Right lung (tissue), 10 donors: ENCODE results near the gene BAHD1. TPM values are rescaled to one million over a fixed set of nuclear protein-coding genes. Genes with fewer than 3 reads are reported as not detected.

Source experiments
- DNase-seq, 2 donors: peaks; one replicate each; pipeline ENCODE4 v3.0.0-alpha.2; 2013
- long read RNA-seq, 8 donors: transcript quantifications; one replicate each; lab custom pipeline, GENCODE V29; 2026
- polyA plus RNA-seq, 5 donors: library from polyadenylated mRNA; unstranded; fragments of 120-200 nt; gene quantifications; one replicate each; pipeline versions ENCODE4 v1.2.1 to v1.2.3, GENCODE V29; 2013; ENCODE audit warnings: inconsistent platforms in 1 of 5, low replicate concordance in 1 of 5; ENCODE audit not compliant: insufficient read length in 5 of 5, insufficient read depth in 1 of 5

BAHD1 gene
- polyA plus RNA-seq, result 10 to 100 TPM; 10.4 to 16.6 (median 13.5) TPM
- long read RNA-seq, donor 1, partial matches to known transcripts, result 0 of 4 reads
- long read RNA-seq, donor 1, other reads (novel, unspliced or antisense), result 0 of 4 reads
- long read RNA-seq, donor 2, result 0 reads
- long read RNA-seq, donor 3, full-length matches to known transcripts, result 1 of 6 reads
- long read RNA-seq, donor 3, partial matches to known transcripts, result 5 of 6 reads
- long read RNA-seq, donor 3, other reads (novel, unspliced or antisense), result 0 of 6 reads
- long read RNA-seq, donor 4, partial matches to known transcripts, result 0 of 1 reads
- long read RNA-seq, donor 4, other reads (novel, unspliced or antisense), result 0 of 1 reads
- long read RNA-seq, donor 5, partial matches to known transcripts, result 6 of 6 reads
- long read RNA-seq, donor 5, other reads (novel, unspliced or antisense), result 0 of 6 reads
- long read RNA-seq, donor 6, partial matches to known transcripts, result 0 of 1 reads
- long read RNA-seq, donor 6, other reads (novel, unspliced or antisense), result 0 of 1 reads
- long read RNA-seq, donor 7, partial matches to known transcripts, result 14 of 15 reads
- long read RNA-seq, donor 7, other reads (novel, unspliced or antisense), result 0 of 15 reads
- long read RNA-seq, donor 8, result 0 reads

DNA sequence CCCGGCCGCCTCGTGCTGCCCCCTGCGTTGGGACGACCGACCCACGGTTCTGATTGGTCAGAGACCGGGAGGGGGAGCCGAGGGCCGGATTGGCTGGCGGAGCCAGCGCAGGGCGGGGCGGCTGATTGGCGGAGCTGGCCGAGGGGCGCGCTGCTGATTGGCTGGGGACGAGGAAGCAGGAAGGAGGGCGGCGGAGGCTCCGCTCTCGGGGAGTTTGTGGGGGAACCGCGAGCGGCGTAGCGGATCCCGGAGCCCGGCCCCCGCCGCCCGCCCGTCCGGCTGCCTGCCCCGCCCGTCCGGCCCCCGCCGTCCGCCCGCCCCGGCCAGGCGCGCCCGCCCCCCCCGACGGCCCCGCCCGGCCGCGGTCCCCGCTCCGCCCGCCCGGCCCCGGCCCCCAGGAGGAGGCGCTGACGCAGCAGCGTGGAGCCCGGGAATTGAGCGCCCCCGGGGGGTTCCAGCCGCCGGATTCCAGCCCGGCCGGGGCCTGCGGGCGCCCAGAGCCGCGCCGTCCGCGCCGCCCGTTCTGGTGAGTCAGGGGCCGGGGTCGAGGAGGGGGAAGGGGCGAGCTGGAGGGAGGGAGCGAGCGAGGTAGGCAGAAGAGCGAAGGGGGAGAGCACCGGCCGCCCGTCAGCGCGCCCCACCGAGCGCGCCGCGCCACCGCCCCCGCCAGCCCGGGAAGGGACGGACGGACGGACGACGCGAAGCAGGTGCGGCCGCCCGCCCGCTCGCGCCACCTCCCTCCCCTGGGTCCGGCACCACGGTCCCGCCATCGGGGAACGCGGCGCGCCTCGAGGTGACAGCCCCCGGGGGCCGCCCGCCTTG is at the start of gene BAHD1:
BAHD1 (plus strand) TSS at position 211 of the 822 bp plus-strand sequence. CDS start 17,512 bp downstream, outside the sequence.
- peak; percentile 91 to 92 for DNase-seq

DNA sequence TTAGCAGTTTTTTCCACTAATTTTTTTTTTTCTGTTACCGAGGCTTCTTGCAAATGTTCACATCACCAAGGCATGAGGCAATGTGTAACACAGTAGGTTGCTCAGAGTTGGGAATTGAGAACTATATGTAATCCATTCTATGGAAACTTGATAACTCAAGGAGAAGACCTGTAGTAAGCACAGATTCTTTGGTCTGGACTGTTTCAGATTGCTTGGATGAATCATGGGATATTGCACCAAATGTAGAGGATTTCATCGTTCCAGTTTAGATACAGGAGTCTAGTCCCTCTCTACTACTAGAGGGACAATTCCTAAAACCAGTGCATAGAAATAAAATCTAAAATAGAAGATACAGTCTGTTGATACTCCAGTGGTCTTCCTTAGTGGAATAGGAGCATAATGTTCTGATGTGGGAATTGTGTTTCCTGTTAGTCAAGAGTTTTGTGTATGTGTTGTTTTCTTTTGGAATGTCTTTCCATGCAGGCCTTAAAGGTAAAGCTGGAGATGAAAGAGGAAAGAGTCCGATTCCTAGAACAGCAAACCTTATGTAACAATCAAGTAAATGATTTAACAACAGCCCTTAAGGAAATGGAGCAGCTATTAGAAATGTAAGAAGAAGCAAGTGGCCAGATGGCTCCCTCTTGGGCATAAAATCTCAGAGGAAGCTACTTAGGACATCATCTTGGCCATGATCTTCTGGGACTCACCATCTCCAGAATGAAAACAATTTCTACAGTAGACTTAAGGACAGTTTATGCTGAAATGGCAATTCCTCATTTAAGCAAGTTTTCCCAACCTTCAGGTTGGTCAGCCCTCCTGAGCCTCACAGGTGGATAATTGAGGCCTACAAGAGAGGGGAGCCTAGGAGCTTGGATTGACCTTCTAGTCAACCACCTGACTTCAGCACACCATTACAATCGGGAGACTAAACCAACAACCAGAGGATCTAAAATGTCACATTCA is 47.5 kb upstream of the BAHD1 start:
- no peak for DNase-seq

DNA sequence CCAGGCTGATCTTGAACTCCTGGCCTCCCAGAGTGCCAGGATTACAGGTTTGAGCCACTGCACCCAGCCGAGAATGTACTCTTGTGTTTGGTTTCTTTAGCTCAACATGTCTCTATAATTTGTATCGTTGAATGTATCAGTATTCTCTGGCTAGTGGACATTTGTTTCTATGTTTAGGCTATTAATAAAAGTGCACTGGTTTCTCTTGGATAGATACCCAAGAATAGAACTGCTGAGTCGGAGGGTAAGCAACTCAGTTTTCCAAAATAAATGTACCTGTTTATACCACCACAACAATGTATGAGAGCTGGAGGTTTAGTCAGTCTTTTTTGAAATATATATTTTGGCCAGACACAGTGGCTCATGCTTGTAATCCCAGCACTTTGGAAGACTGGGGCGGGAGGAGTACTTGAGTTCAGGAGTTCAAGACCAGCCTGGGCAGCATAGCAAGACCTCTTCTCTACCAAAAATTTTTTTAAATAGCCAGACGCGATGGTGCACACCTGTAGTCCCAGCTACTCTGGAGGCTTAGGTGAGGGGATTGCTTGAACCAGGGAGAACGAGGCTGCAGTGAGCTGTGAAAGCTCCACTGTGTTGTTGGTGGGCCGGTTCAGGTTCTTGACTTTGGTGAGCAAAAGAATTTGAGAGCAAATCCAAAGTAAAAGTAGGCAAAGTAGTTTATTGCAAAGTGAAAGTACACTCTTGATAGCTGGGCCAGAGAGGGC is 42.9 kb upstream of the BAHD1 start:
- DNase-seq, result no peak

DNA sequence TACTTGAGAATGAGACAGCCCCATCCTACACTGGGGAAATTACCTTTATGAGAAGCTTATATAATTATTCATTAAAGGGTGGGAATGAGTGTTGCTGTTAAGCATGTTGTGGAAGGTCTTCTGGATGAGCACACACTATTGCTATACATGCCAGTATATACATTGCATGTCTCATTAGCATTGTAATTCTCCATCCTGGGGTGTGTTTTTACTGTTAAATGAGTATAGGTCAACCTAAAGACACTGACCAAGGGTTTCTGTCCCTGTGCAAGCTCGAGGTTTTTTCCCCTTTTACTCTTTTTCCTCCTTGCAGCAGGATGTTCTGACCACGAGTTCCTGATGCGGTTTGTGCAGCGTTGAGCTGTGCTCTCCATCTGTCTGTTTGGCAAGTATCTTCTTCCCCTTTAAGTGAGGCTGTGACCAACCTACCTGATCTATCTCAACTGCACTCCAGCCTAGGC is 42.3 kb upstream of the BAHD1 start:
- DNase-seq, result no peak

DNA sequence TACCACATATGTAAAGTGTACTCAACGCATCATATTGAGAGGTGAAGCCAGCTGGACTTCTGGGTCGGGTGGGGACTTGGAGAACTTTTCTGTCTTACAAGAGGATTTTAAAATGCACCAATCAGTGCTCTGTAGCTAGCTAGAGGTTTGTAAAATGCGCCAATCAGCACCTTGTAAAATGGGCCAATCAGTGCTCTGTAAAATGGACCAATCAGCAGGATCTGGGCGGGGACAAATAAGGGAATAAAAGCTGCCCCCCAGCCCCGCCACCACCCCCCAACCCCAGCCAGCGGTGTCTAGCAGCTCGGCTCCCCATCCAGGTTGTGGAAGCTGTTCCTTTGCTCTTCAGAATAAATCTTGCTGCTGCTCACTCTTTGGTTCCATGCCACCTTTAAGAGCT is 41.4 kb upstream of the BAHD1 start:
- no peak for DNase-seq

DNA sequence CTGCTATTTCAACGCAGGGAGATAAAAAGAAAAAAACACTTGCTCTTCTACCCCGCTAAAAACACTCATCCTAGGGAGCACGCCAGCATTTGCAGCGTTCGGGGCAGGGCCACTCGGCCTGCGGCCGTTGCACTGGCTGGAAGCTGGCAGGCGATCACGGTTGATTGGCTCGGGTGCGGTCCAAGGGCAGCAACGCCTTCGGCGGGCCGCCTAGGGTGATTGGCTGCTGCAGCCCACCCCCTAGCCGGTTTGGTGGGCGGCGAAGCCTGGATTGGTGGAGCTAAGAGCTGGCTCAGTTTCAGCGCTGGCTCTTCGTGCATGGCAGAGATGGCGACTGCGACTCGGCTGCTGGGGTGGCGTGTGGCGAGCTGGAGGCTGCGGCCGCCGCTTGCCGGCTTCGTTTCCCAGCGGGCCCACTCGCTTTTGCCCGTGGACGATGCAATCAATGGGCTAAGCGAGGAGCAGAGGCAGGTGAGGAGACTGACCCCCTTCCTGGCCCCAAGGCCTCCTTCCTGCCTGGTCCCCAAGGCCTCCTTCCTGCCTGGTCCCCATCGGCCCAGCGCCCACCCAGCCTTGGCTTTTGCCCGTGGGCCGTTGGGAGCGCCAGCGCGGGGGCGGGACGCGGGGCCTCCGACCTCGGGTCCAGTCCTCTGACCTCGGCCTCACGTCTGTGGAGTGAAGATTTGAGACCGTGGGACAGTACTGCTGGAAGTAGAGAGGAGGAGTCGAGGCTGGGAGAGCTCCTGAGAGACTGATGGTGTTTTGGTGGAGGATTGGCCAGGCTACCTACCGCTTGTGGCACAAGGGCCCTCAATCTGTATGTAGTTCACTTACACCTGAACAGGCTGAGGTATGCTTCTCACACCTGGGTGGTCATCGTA is 35.0 kb upstream of the BAHD1 start, which contains the start of gene IVD:
IVD (plus strand) TSS at position 295 of the 881 bp plus-strand sequence; CDS start at position 328, 33 bp downstream.
- peak; percentile 93 to 94 for DNase-seq

DNA sequence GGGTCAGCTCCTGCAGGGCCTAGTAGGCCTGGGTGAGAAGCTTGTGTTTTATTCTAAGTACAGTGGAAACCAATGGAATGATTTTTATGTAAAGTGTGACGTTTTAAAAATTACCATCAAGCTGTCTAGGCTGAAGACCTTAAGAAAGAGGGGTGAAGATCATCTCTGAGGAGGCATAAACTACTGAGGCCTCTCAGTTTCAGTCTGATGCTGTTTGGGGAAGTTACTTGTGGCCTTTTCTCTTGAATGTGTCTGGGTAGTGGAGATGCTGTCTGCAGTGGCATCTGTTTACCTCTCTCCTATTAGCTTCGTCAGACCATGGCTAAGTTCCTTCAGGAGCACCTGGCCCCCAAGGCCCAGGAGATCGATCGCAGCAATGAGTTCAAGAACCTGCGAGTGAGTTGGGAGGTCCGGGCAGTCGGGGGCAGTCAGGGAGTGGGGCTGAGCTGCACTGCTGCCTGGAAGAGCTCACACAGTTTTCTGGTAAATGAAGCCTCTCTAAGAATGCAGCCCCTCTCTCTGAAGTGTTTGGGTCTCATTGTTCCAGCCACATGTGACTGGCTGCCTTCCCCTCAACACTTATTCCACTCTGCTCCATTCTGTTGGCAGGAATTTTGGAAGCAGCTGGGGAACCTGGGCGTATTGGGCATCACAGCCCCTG is 33.3 kb upstream of the BAHD1 start:
- DNase-seq, result no peak

DNA sequence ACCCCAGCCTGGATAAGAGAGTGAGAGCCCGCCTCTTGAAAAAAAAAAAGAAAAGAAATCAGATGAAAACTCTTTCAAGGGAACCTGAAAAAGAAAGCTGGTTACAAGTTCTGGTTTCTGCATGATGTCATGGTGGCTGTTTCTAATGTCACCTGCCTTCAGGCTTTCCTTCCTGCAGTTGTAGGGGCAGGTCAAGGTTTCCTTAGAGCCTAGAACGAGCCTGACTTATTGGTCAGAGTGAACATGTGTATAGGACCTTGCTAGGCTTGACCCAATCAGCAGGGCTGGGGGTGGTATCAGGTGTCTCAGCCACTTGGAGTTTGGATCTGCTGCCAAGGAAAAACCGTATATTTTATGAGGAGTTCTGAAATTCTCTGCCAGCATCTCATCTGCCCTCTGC is 31.4 kb upstream of the BAHD1 start:
- DNase-seq, result no peak

DNA sequence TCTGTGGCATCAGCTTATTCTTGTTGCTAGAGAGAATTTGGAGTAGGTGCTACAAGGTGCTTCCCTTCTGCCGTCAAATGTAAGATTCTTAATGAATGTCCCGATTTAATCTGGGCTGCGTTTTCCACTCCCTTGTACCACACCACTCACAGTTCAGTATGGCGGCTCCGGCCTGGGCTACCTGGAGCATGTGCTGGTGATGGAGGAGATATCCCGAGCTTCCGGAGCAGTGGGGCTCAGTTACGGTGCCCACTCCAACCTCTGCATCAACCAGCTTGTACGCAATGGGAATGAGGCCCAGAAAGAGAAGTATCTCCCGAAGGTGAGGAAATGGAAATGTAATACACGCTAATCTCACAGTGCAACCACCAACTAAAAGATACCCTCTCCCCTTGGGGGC is 30.3 kb upstream of the BAHD1 start:
- DNase-seq, result no peak

DNA sequence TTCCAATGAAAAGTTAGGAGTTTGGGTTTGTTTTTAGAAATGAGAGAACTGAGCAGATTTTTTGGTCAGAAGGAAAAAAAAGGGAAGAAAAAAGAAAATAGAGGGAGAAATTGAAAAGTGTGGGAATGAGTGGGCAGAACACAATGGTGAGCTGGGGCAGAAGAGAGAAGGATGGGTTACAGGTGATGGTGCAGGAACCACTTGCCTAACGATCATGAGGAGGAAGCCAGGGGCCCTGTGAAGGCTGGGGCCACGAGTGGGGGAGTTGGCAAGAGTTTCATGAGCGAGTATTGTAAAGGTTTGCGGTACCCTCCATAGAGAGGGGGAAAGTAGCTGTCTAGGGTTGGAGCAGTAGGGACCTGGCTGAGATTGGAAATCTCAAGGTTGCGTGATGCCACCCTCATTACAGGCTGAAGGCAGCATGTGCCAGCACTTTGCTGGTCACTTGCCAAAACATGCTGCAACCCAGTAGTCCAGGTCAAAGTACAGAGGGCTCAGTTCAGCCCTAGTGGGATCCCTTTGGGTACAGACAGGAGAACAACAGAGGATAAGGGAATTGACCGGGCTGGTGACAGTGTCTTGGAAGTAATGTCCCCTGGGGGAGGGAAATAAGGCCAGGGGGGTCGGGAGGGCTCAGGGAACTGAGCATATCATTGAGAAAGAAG is 28.5 kb upstream of the BAHD1 start:
- no peak for DNase-seq

DNA sequence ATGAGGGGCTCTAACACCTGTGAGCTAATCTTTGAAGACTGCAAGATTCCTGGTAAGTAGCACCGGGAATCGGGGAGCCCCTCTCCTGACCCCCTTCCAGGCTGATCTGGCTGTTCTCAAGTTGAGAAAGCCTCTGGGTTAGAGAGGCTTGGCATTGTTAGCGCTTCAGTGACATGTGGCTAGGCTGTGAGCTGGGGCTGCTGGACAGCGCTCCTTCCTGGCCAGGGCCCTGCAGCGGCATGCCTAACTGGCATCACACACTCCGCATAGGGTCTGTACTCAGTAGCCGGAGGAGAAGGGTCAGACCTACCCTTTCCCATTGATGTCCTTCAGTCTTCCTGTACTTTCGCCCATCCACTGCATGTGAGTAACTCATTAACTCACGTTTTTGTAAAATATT is 27.7 kb upstream of the BAHD1 start:
- DNase-seq, result no peak

DNA sequence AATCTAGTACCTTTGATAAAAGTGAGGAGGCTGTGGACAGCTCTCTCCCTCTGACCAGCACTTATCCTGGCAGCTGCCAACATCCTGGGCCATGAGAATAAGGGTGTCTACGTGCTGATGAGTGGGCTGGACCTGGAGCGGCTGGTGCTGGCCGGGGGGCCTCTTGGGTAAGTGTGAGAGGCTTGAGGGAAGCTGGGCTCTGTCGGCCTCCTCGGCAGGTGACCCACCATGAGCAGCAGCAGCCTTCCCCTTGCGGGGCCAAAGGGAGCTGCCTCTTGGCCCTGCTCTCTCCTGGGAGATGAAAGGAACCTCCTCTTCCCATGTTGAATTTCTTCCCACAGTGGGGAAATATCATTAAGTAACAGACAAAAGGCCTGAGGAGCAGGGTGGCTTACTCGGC is 25.9 kb upstream of the BAHD1 start:
- no peak for DNase-seq

DNA sequence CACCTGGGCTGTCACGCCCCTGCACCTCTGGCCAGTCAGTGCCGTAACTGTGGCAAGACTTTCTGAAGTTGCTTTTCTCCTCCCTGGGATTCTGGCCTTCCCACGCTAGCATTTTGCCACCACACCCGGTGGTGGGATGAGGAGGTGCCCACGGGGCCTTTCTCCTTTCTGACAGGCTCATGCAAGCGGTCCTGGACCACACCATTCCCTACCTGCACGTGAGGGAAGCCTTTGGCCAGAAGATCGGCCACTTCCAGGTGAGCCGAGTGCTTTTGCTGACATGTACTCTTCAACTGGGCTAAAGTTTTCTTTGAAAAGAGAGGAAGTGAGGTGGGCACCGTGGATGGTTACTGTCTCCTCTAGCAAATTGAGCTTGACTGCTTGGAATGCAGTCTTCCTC is 25.5 kb upstream of the BAHD1 start:
- no peak for DNase-seq

DNA sequence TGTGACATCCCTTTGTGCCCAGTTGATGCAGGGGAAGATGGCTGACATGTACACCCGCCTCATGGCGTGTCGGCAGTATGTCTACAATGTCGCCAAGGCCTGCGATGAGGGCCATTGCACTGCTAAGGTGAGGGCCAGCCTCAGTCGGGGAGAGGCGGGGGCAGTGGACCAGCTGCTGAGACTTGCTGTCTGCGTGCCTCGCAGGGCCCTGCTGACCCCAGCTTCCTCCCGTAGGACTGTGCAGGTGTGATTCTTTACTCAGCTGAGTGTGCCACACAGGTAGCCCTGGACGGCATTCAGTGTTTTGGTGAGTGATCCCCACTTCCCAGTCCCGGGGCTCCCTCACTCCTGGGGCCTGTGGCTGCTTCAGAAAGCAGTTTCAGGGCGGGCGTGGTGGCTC is 24.7 kb upstream of the BAHD1 start:
- DNase-seq, result no peak

DNA sequence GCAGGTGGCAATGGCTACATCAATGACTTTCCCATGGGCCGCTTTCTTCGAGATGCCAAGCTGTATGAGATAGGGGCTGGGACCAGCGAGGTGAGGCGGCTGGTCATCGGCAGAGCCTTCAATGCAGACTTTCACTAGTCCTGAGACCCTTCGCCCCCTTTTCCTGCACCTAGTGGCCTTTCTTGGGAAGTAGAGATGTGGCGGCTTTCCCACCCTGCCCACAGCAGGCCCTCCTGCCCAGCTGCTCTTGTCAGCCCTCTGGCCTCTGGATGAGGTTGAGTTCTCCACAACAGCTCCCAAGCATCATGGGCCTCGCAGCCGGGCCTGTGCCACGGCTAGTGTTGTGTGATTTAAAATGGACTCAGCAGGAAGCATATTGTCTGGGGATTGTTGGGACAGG is 22.6 kb upstream of the BAHD1 start:
- DNase-seq, result no peak

DNA sequence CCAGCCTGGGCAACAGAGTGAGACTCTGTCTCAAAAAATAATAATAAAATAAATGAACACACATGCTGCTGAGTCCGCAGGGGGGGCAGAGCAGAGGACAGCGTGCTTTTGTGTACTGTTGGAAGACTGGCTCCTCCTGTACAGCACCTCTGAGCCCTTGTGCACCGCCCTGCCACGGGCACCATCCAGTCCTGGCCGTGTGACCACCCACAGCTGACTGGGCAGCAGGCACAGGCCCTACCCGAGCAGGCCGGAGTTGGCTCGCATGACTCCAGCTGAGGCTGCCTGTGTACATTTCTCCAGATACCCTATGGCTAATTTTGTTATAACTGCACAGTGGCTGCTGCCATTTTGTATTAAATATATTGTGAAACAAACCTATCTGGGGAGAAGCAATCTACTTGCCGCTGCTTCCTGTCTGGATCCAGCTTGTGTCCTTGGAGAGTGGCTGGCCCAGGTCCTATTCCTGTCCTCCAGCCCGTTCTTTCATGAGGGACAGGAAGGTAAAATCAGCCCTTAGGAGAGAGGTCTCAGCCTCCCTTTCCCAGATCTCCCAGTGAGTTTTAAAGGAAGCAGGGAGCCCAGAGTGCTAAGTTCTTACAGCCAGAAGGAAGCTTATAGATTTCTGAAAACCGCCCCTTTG is 20.6 kb upstream of the BAHD1 start:
- no peak for DNase-seq

DNA sequence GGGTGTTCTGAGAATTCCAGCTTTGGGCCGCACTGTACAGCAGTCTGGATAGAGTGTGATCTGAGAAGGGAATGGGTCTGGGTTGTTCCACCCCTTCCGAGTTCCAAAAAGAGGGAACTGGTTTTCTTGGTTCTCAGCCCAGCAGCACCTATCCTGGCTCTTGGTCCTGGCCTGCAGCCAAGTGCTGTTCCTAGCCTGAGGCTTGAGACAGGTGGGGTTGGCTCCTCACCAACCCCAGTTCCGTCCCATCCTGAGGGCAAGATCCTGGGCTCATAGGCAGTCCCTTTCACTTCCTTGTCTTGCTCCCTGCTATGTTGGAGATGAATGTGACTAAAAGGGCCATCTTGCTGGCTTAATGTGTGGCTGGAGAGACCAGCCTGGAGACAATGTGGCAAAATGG is 20.0 kb upstream of the BAHD1 start:
- DNase-seq, result no peak
